ENCODE measurements around the gene OGDH.

- TF ChIP-seq EZH2 (IDR thresholded peaks at IDR 0.05; ENCODE audit: insufficient read depth, poor library complexity, severe bottlenecking) (no peak), EZH2phosphoT487 (IDR thresholded peaks at IDR 0.05; ENCODE audit: insufficient read depth, low read depth) (no peak)
Observed at GRCh38 chr7:44678101-44678470, 71.7 kb downstream of the OGDH start.
